Vagina (tissue), 2 donors: ENCODE results near the gene ACOXL. TPM values are rescaled to one million over a fixed set of nuclear protein-coding genes. Genes with fewer than 3 reads are reported as not detected.
"Not testable (repeated sequence)": the region's sequence is repeated elsewhere in the genome, so short reads cannot be mapped to it uniquely, and the experiment has no call there.

Experiments
- DNase-seq, 2 donors: peaks; one replicate each; pipeline ENCODE4 v3.0.0-alpha.2; 2017; ENCODE audit errors: extremely low spot score in 2 of 2
- H3K27ac ChIP-seq: fragments of 200-600 bp; sonication (generic); one replicate; pipeline ENCODE4 v1.5.1; 2019
- H3K27me3 ChIP-seq: fragments of 200-600 bp; sonication (generic); one replicate; pipeline ENCODE4 v1.5.1; 2019
- H3K36me3 ChIP-seq, 2 donors: fragments of 200-600 bp; sonication (generic); one replicate each; pipeline ENCODE4 v1.5.1; 2017 to 2019
- H3K4me1 ChIP-seq: fragments of 200-600 bp; sonication (generic); one replicate; pipeline ENCODE4 v1.5.1; 2019
- H3K4me3 ChIP-seq, 2 donors: fragments of 200-600 bp; sonication (generic); 1 replicate in 1 of 2; 2 replicates in 1 of 2; pipeline ENCODE4 v1.5.1; 2016 to 2019
- H3K9me3 ChIP-seq: fragments of 200-600 bp; sonication (generic); one replicate; pipeline ENCODE4 v1.5.1; 2019
- CTCF ChIP-seq, 3 experiments: fragments of 450-650 bp in 2 of 3; fragments of 200-600 bp in 1 of 3; sonication (generic) in 1 of 3; IDR thresholded peaks; one replicate each; pipeline ENCODE4 v1.5.1; 2017 to 2019; ENCODE audit warnings: antibody characterized with exemption in 3 of 3, mild to moderate bottlenecking in 2 of 3, moderate library complexity in 2 of 3
- POLR2A ChIP-seq, 2 donors: fragments of 450-650 bp; IDR thresholded peaks; one replicate each; pipeline ENCODE4 v1.6.1; 2017; ENCODE audit warnings: antibody characterized with exemption in 2 of 2, mild to moderate bottlenecking in 2 of 2, moderate library complexity in 2 of 2
- POLR2AphosphoS5 ChIP-seq, 2 donors: sonication (generic); formaldehyde crosslinking; IDR thresholded peaks; one replicate each; pipeline ENCODE4 v1.9.0; 2017; ENCODE audit warnings: antibody characterized with exemption in 2 of 2, mild to moderate bottlenecking in 2 of 2, low read depth in 1 of 2; ENCODE audit not compliant: insufficient read depth in 1 of 2
- intact Hi-C: fragments of 100-400 bp; cut with DNase I; formaldehyde crosslinking; loops from one replicate; pipeline ENCODE4 v1.15.1; 2023
- total RNA-seq: library from RNA; depleted of rRNA; stranded (reverse); fragments of >200 nt; gene quantifications from one replicate; pipeline ENCODE4 v1.2.3, GENCODE V29; 2016

ACOXL gene
- total RNA-seq, 1 donor from 2014 or later = not detected

- TF ChIP-seq POLR2AphosphoS5 (IDR thresholded peaks at IDR 0.05; ENCODE audit: insufficient read depth in 1 of 2, low read depth in 1 of 2) (no peak), POLR2A (IDR thresholded peaks at IDR 0.05) (no peak), CTCF (IDR thresholded peaks at IDR 0.05) (no peak)
- intact Hi-C loops = no loop called here
- Histone ChIP-seq H3K27ac (no peak overlapping the region), H3K36me3 (no peaks in the 10 kb centered on the region), H3K4me1 (peaks cover 12% of the 10 kb centered on the region), H3K27me3 (no peaks in the 10 kb centered on the region), H3K4me3 (no peak overlapping the region), H3K9me3 (no peaks in the 10 kb centered on the region)
- no peak for DNase-seq
Observed at GRCh38 chr2:111068435-111069058, 336.2 kb downstream of the ACOXL start.

DNA sequence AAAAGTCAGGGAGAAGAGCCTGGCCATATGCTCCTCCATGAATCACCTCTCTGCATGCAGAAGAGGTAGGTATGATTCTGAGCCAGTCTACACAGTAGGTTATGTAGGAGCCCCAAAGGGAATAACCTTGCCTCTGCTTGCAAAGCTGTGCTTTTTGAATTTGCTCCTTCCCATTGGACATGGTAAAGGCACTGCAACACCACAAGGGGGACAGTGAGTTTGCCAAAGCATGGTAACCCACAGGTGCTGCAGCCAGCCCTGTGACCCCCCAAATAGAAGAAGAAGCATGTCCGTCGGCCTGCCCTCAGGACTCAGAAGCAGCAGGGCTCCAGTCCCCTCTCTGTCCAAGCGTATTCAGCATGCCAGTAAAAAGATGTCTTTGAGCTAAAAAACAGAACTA is 337.3 kb downstream of the ACOXL start:
- intact Hi-C loops = no loop called here
- Histone ChIP-seq H3K4me3 (no peak overlapping the region), H3K27ac (no peak overlapping the region), H3K36me3 (no peaks in the 10 kb centered on the region), H3K9me3 (no peaks in the 10 kb centered on the region), H3K4me1 (peaks cover 12% of the 10 kb centered on the region), H3K27me3 (no peaks in the 10 kb centered on the region)
- DNase-seq = no peak
- TF ChIP-seq CTCF (IDR thresholded peaks at IDR 0.05) (no peak), POLR2AphosphoS5 (IDR thresholded peaks at IDR 0.05; ENCODE audit: insufficient read depth in 1 of 2, low read depth in 1 of 2) (no peak), POLR2A (IDR thresholded peaks at IDR 0.05) (no peak)

DNA sequence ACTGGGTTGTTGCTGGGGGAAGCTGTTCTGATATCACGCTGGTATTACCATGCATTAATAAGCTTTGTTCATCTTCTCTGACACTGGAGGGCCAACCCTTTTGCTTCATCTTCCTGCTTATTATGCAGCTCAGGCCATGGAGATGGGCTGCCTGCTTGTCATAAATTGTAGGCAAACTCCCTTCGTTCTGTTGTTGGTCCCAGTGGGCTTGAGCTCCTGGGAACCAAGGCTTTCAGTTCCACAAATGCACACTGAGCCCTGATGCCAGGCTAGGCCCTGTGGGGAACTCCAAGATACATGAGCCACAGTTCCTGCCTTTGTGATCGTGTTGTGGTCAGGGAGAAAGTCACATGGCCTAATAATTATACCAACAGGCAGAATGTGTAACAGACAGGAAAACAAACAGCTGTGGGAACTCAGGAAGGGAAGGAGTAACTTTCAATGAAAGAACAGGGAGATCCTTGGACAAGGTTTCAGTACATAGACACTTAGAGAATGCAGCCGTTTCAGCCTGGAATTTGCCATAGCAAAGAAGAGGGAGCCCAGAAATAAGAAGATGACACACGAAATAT is 339.3 kb downstream of the ACOXL start:
- DNase-seq = no peak
- no peak for TF ChIP-seq CTCF (IDR thresholded peaks at IDR 0.05)
- no peak for TF ChIP-seq POLR2A (IDR thresholded peaks at IDR 0.05)
- no peak for TF ChIP-seq POLR2AphosphoS5 (IDR thresholded peaks at IDR 0.05; ENCODE audit: insufficient read depth in 1 of 2, low read depth in 1 of 2)

GRCh38 chr2:111072220-111072871 is 340.0 kb downstream of the ACOXL start:
- Histone ChIP-seq H3K27ac (no peak overlapping the region), H3K4me1 (peaks cover 12% of the 10 kb centered on the region), H3K36me3 (no peaks in the 10 kb centered on the region), H3K27me3 (no peaks in the 10 kb centered on the region), H3K4me3 (no peak overlapping the region), H3K9me3 (no peaks in the 10 kb centered on the region)
- DNase-seq = no peak
- intact Hi-C loops = no loop called here
- TF ChIP-seq CTCF (IDR thresholded peaks at IDR 0.05) = no peak
- no peak for TF ChIP-seq POLR2A (IDR thresholded peaks at IDR 0.05)
- no peak for TF ChIP-seq POLR2AphosphoS5 (IDR thresholded peaks at IDR 0.05; ENCODE audit: insufficient read depth in 1 of 2, low read depth in 1 of 2)

More for the DNA sequence above, 339.3 kb downstream of the ACOXL start:
- Histone ChIP-seq H3K4me3 (no peak overlapping the region), H3K36me3 (no peaks in the 10 kb centered on the region), H3K27me3 (no peaks in the 10 kb centered on the region), H3K9me3 (no peaks in the 10 kb centered on the region), H3K4me1 (peaks cover 12% of the 10 kb centered on the region), H3K27ac (no peak overlapping the region)
- intact Hi-C loops = no loop called here

- H3K4me3 ChIP-seq, H3K27me3 ChIP-seq, H3K36me3 ChIP-seq, H3K9me3 ChIP-seq, H3K4me1 ChIP-seq, DNase-seq, intact Hi-C loops, H3K27ac ChIP-seq: not testable (repeated sequence)
Observed at GRCh38 chr2:111082659-111083058, 350.3 kb downstream of the ACOXL start.
